ENCODE data around the gene PCNX3.

GRCh38 chr11:65576867-65577755 is 38.5 kb upstream of the PCNX3 start:
- TF ChIP-seq EP300 (IDR thresholded peaks at IDR 0.05) (peak in 1 of 2 donors; percentile 63), POLR2A (IDR thresholded peaks at IDR 0.05) (peak in 1 of 2 donors; percentile 15), CTCF (IDR thresholded peaks at IDR 0.05) (peak in 1 of 5 experiments; percentile 6)
